ENCODE measurements around the gene SLC13A2.

SLC13A2 gene

GRCh38 chr17:28538296-28538895, 65.0 kb downstream of the SLC13A2 start:
- DNase-seq = no peak

GRCh38 chr17:28540231-28540630, 66.8 kb downstream of the SLC13A2 start:
- DNase-seq = no peak

- DNase-seq = no peak
Observed at GRCh38 chr17:28541439-28541838, 68.0 kb downstream of the SLC13A2 start.

DNA sequence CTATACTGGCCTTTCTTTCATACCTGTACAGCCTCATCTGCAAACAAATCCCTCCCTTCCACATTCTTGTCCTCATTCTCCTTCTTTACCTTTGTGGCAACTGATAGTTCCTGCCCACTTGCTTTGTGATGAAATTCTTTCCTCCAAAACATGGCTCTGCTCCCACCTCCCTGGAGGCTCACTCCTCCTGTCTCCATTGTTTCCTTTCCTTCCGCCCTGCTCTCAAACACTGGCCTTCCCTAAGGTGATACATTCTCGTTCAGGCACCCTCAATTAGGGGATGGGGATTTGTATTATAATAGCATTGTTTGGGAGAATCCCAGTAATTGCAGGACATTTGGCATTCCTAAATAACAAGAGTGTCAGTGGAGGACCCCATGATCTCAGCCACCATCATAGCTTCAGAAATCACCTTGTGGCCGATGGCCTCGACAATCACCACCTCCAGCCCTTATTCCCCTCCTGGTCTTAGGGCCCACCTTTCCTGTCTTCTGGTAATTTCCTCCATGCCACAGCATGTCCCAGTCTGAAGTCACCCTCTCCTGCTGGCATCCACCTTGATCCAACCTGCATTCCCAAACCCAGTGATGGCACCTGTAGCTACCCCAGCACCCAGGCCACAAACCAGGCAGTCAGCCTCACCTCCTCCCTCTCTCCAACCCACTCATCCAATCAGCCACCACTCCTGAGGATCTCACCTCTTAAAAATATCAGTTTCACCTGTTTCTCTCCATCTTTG, 71.1 kb downstream of the SLC13A2 start:
- no peak for DNase-seq

- DNase-seq = no peak
Observed at GRCh38 chr17:28545141-28545503, 71.7 kb downstream of the SLC13A2 start.

DNA sequence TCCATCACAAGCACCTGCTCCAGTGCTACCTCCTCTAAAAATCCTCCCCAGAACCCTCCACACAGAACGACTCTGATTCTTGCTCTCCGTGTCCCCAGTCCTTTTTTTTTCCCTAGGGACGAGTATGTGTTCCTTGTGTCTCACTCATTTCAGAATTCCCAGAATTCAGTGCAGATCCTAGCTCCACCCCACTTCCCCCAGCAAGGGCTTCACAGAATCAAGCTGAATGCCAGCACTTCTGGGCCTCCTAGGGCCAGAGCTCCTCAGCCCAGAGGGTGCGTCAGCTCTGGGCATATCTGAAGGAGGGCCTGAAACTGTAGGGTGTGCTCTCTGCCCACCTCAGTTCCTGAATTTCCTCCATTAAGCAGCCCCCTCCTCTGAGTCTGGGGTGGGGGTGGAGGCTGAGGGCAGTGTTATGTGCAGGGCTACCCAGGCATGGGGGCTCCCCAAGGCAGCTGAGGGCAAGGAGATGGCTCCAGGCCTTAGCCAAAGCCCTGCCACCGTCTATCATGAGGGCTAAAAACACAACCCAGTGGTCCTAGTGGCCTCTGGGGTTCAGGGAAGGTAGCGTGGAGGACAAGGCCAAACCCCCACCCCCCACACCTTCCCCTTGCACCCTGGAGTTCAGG, 72.5 kb downstream of the SLC13A2 start:
- DNase-seq = no peak

DNA sequence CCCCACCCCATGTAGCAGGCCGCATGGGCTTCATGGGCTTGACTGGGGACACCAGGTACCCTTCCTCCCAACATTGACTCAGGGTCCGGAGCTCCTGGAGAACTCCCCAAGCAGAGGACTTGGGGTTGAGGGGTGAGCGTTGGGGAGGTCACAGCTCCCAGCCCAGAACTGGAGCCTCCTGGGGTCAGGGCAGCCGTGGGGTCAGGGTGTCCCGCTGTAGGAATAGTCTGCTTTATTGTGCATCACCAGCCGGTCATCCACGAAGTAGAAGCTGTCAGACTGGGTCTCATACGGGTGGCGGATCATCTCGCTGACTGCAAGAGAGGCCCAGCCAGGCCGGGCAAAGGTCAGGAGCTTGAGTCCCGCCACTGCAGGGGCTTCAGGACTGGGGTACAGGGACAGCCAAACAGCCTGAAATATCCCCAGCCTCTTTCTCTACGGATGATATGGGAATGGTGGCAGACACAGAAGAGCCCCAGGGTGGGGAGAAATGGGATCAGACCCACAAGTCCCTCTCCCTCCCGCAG, 73.7 kb downstream of the SLC13A2 start:
- DNase-seq = no peak
